Measurements from ENCODE around the gene SIGLEC6. TPM values are rescaled to one million over a fixed set of nuclear protein-coding genes. Genes with fewer than 3 reads are reported as not detected.
A peak's percentile ranks its signal among the peaks of the same experiment; 100 is the strongest.

SIGLEC6 gene
- 1 to 10 TPM in 6 of 7 donors, under 1 TPM in 1; 0.91 to 5.8 (median 3.6) TPM for total RNA-seq
- polyA plus RNA-seq, result 1 to 10 TPM in 1 of 3 donors, under 1 TPM in 2; 0.27 to 1.6 (median 0.30) TPM
- long read RNA-seq, donor 1, result 0 reads
- long read RNA-seq, donor 2, result 0 reads

DNA sequence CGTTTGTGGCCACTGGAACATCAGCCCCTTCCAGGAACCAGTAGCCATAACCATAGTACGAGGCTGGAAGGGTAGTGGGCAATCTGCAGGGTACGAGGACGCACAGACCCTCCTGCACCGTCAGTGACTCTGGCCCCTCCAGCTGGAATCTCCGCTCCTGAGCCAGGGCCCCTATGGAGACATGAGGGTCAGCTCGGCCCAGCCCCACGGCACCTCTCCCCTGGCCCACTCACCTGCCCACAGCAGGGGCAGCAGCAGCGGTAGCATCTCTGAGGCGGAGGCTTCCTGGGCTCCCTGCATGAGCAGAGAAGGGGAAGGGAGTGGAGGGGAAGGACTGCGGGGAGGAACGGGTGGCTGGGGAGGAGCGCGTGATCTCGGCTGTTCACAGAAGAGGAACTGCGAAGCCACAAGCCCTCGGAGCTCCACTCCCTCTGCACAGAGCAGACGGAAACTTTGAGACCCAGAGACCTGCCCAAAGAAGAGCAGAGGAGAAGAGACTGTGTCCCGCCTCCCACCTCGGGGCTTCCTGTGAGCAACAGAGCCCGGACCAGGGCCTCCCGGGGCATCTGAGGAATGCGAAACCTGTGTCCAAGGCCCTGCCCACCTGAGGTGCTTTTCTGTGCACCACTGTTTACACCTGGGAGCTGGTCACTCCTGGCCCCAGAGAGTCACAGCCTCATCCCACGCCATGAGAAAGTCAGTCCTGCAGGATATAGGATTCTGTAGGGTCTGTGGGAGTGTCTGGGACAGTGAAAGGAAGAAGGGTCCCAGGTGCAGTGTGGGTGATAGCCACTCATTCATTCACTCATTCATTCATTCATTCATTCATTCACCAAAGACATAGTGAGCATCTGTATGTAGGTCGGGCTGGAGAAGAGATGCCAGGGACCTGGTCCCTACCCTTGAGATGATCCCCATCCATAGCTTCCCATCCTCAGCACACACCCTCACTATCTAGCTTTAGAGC is at the start of gene SIGLEC6:
Gene SIGLEC6 (minus strand): TSS at position 322 of the 967 bp plus-strand sequence. CDS start 22 bp downstream, at position 300.
- peak; percentile 90 for DNase-seq
- intact Hi-C loops (cut with DNase I; ENCODE audit: low total_unique reads), result no loop called here
- Histone ChIP-seq H3K36me3 (no peaks in the 10 kb centered on the region), H3K27me3 (replicated peaks in 1 of 7) (peaks cover 0 to 30% (median 0%) of the 10 kb centered on the region in 7 donors), H3K4me1 (peaks cover 0 to 15% (median 10%) of the 10 kb centered on the region in 6 donors), H3K4me3 (peak within 1 kb of the TSS in 2 of 8 donors; percentile 29 to 49), H3K27ac (peak within 1 kb of the TSS in 5 of 8 donors; percentile 26 to 61 (median 34)), H3K9me3 (peaks cover 0 to 5% (median 0%) of the 10 kb centered on the region in 8 donors)
- WGBS, 5 donors, result 22 to 25% (median 24%) methylated on average over 18 to 25 of the region's 25 CpGs
- no peak for TF ChIP-seq POLR2A (IDR thresholded peaks at IDR 0.05)
- TF ChIP-seq, protein P1, sequence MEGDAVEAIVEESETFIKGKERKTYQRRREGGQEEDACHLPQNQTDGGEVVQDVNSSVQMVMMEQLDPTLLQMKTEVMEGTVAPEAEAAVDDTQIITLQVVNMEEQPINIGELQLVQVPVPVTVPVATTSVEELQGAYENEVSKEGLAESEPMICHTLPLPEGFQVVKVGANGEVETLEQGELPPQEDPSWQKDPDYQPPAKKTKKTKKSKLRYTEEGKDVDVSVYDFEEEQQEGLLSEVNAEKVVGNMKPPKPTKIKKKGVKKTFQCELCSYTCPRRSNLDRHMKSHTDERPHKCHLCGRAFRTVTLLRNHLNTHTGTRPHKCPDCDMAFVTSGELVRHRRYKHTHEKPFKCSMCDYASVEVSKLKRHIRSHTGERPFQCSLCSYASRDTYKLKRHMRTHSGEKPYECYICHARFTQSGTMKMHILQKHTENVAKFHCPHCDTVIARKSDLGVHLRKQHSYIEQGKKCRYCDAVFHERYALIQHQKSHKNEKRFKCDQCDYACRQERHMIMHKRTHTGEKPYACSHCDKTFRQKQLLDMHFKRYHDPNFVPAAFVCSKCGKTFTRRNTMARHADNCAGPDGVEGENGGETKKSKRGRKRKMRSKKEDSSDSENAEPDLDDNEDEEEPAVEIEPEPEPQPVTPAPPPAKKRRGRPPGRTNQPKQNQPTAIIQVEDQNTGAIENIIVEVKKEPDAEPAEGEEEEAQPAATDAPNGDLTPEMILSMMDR (IDR thresholded peaks at IDR 0.05 in 8 of 11, conservative IDR thresholded peaks at IDR 0.05 in 3 of 11), result no peak
- peak; percentile 50 to 82 (median 60) for TF ChIP-seq POLR2AphosphoS5 (IDR thresholded peaks at IDR 0.05)

DNA sequence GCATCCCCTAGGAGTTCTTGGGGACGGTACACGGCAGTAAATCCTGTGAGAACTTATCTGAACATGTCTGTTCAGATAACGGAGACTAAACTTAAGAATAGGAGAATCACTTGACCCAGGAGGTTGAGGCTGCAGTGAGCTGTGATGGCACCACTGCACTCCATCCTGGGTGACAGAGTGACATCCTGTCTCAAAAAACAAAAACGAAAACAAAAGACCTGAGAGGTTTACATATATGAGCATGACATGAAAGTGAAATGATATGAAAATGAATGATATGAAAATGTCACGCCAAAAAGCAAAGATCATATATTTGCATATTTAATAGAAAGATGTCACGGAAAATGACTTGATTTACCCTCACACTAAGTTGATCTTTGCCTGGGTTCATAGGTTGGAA is 45.4 kb upstream of the SIGLEC6 start:
- Histone ChIP-seq H3K27ac (no peak overlapping the region), H3K36me3 (peaks cover 4 to 85% (median 36%) of the 10 kb centered on the region in 6 donors), H3K4me3 (no peak overlapping the region), H3K9me3 (no peaks in the 10 kb centered on the region), H3K27me3 (replicated peaks in 1 of 7) (no peaks in the 10 kb centered on the region), H3K4me1 (peaks cover 7 to 32% (median 25%) of the 10 kb centered on the region in 6 donors)
- no peak for DNase-seq
- no peak for TF ChIP-seq POLR2A (IDR thresholded peaks at IDR 0.05)
- TF ChIP-seq, protein P1 (IDR thresholded peaks at IDR 0.05 in 8 of 11, conservative IDR thresholded peaks at IDR 0.05 in 3 of 11), result no peak
- TF ChIP-seq POLR2AphosphoS5 (IDR thresholded peaks at IDR 0.05), result no peak
- intact Hi-C loops (cut with DNase I; ENCODE audit: low total_unique reads), result no loop called here
- 82 to 95% (median 87%) methylated on average over 6 of the region's 6 CpGs for WGBS, 5 donors

DNA sequence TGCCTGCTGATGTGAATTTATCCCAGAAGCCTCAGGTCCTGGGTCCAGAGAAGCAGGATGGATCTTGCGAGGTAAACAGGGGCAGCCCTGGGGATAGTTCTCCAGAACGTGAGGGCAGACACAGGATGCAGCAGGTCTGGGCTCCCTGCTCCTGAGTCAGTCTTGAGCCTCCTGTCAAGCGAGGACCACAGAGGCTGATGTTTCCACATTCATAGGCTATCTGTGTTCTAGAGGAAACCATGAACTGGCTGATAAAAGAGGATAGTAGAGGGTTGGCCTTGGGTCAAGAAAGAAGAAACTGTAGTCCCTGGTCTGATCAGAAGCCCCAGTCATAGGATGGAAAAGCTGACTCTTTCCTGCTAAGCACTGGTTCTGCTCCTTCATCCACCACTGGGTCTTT is 41.9 kb upstream of the SIGLEC6 start:
- Histone ChIP-seq H3K4me3 (no peak overlapping the region), H3K9me3 (no peaks in the 10 kb centered on the region), H3K36me3 (peaks cover 0 to 52% (median 19%) of the 10 kb centered on the region in 6 donors), H3K27me3 (replicated peaks in 1 of 7) (no peaks in the 10 kb centered on the region), H3K27ac (no peak overlapping the region), H3K4me1 (peaks cover 9 to 50% (median 33%) of the 10 kb centered on the region in 6 donors)
- WGBS, 5 donors, result 83 to 99% (median 90%) methylated on average over 3 of the region's 3 CpGs
- intact Hi-C loops (cut with DNase I; ENCODE audit: low total_unique reads), result no loop called here
- TF ChIP-seq, protein P1 (IDR thresholded peaks at IDR 0.05 in 8 of 11, conservative IDR thresholded peaks at IDR 0.05 in 3 of 11), result no peak
- TF ChIP-seq POLR2A (IDR thresholded peaks at IDR 0.05), result no peak
- DNase-seq, result no peak

DNA sequence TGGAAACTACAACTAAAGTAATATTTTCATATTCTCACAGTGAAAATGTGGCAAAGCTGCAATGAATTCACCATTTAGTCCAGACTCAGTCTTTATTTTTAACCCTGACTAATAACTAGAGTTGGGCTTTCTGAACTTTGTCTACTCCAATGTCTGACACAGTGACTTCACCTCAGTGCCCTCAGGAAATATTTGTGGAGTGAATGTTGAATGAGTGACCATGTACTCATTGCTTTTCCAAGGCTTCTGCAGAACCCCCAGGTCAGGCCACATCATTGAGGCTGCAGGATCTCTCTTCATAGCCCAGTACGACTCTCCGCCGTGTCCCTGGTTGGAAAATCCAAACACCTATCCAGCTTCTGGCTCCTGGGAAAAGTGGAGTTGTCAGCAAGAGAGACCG is 41.4 kb upstream of the SIGLEC6 start:
- H3K27ac ChIP-seq, result no peak overlapping the region
- 75 to 98% (median 92%) methylated on average over 4 of the region's 4 CpGs for WGBS, 5 donors
- H3K9me3 ChIP-seq, result no peaks in the 10 kb centered on the region
- intact Hi-C loops (cut with DNase I; ENCODE audit: low total_unique reads), result no loop called here
- no peak for TF ChIP-seq POLR2A (IDR thresholded peaks at IDR 0.05)
- TF ChIP-seq, protein P1 (IDR thresholded peaks at IDR 0.05 in 8 of 11, conservative IDR thresholded peaks at IDR 0.05 in 3 of 11), result no peak
- no peak for TF ChIP-seq POLR2AphosphoS5 (IDR thresholded peaks at IDR 0.05)
- no peak for DNase-seq
- no peaks in the 10 kb centered on the region for H3K27me3 ChIP-seq (replicated peaks in 1 of 7)
- H3K4me3 ChIP-seq, result peak overlapping the region in 1 of 8 donors; percentile 89
- H3K4me1 ChIP-seq, result peaks cover 9 to 50% (median 33%) of the 10 kb centered on the region in 6 donors
- H3K36me3 ChIP-seq, result peaks cover 0 to 48% (median 19%) of the 10 kb centered on the region in 6 donors
